Neuronal stem cell (in vitro differentiated cells): ENCODE results near the gene RTF1.

ENCODE experiments used
- DNase-seq: peaks from one replicate; pipeline ENCODE4 v3.0.0-alpha.2; 2013; ENCODE audit warnings: low spot score
- H2AFZ ChIP-seq: one replicate; pipeline ENCODE4 v1.6.1; 2013; ENCODE audit warnings: mild to moderate bottlenecking, low read length, inconsistent platforms
- H2AK5ac ChIP-seq: 2 replicates; pipeline ENCODE4 v1.6.1; 2013; ENCODE audit warnings: low read depth, mild to moderate bottlenecking, inconsistent platforms, low read length, moderate library complexity, mixed read lengths
- H2BK120ac ChIP-seq: 2 replicates; pipeline ENCODE4 v1.6.1; 2013; ENCODE audit warnings: low read depth, mild to moderate bottlenecking, inconsistent platforms, low read length, moderate library complexity, mixed read lengths
- H2BK12ac ChIP-seq: one replicate; pipeline ENCODE4 v1.6.1; 2013; ENCODE audit warnings: low read length, inconsistent platforms
- H2BK15ac ChIP-seq: 2 replicates; pipeline ENCODE4 v1.6.1; 2013; ENCODE audit warnings: mild to moderate bottlenecking, low read length, inconsistent platforms, mixed read lengths
- H2BK5ac ChIP-seq: one replicate; pipeline ENCODE4 v1.6.1; 2013; ENCODE audit warnings: inconsistent platforms, mild to moderate bottlenecking, low read length, moderate library complexity
- H3K14ac ChIP-seq: one replicate; pipeline ENCODE4 v1.6.1; 2013; ENCODE audit warnings: low read length, inconsistent platforms
- H3K18ac ChIP-seq: 2 replicates; pipeline ENCODE4 v1.6.1; 2013; ENCODE audit warnings: low read length, inconsistent platforms
- H3K23ac ChIP-seq: 2 replicates; pipeline ENCODE4 v1.6.1; 2013; ENCODE audit warnings: low read depth, mild to moderate bottlenecking, mixed read lengths, low read length, inconsistent platforms; ENCODE audit not compliant: poor library complexity
- H3K27ac ChIP-seq: replicated peaks from 3 replicates; pipeline ENCODE4 v1.5.1; 2013; ENCODE audit warnings: low read length, inconsistent platforms
- H3K27me3 ChIP-seq, 3 experiments: 2 replicates each; pipeline ENCODE4 v1.6.1; 2013; ENCODE audit warnings: low read length in 3 of 3, mild to moderate bottlenecking in 2 of 3, inconsistent platforms in 1 of 3, low read depth in 1 of 3, mixed read lengths in 1 of 3, moderate library complexity in 1 of 3; ENCODE audit not compliant: control insufficient read depth in 3 of 3, insufficient read depth in 3 of 3
- H3K36me3 ChIP-seq, 2 donors: replicated peaks in 1 of 2; 2 replicates each; pipeline ENCODE4 v1.6.1; 2013; ENCODE audit warnings: low read length in 2 of 2; ENCODE audit not compliant: control insufficient read depth in 2 of 2, insufficient read depth in 2 of 2
- H3K4ac ChIP-seq: 2 replicates; pipeline ENCODE4 v1.6.1; 2013; ENCODE audit warnings: inconsistent platforms, mild to moderate bottlenecking, low read length, moderate library complexity
- H3K4me1 ChIP-seq, 2 donors: 1 replicate in 1 of 2; 2 replicates in 1 of 2; pipeline ENCODE4 v1.6.1; 2013; ENCODE audit warnings: low read length in 2 of 2, low read depth in 1 of 2; ENCODE audit not compliant: control insufficient read depth in 2 of 2, insufficient read depth in 1 of 2
- H3K4me2 ChIP-seq: one replicate; pipeline ENCODE4 v1.6.1; 2013; ENCODE audit warnings: mild to moderate bottlenecking, low read length, inconsistent platforms; ENCODE audit not compliant: insufficient read depth, poor library complexity, severe bottlenecking
- H3K4me3 ChIP-seq, 2 donors: 2 replicates each; pipeline ENCODE4 v1.5.1; 2013; ENCODE audit warnings: low read length in 2 of 2, mild to moderate bottlenecking in 2 of 2, inconsistent platforms in 1 of 2, moderate library complexity in 1 of 2
- H3K79me1 ChIP-seq: one replicate; pipeline ENCODE4 v1.6.1; 2013; ENCODE audit warnings: low read depth, mild to moderate bottlenecking, inconsistent platforms, low read length, moderate library complexity
- H3K9ac ChIP-seq: one replicate; pipeline ENCODE4 v1.6.1; 2013; ENCODE audit warnings: mild to moderate bottlenecking, low read depth, low read length, inconsistent platforms; ENCODE audit not compliant: poor library complexity
- H3K9me3 ChIP-seq, 2 donors: replicated peaks in 1 of 2; 2 replicates each; pipeline versions ENCODE3 to v1.6.1; 2013; ENCODE audit warnings: low read length in 2 of 2, mild to moderate bottlenecking in 2 of 2, inconsistent platforms in 1 of 2, low read depth in 1 of 2, mixed read lengths in 1 of 2, moderate library complexity in 1 of 2; ENCODE audit not compliant: control insufficient read depth in 2 of 2, insufficient read depth in 1 of 2
- H4K8ac ChIP-seq: one replicate; pipeline ENCODE4 v1.6.1; 2013; ENCODE audit warnings: low read depth, mild to moderate bottlenecking, inconsistent platforms, low read length, moderate library complexity
- H4K91ac ChIP-seq: one replicate; pipeline ENCODE4 v1.6.1; 2013; ENCODE audit warnings: low read length, low read depth, mild to moderate bottlenecking, inconsistent platforms; ENCODE audit not compliant: poor library complexity
- WGBS, 2 donors: extraction: QIAGEN DNeasy Blood & Tissue Kit; methylation state at CpG; one replicate each; pipeline ENCODE4 v1.1.7; 2013; ENCODE audit warnings: missing lambda C conversion rate in 2 of 2, mixed read lengths in 1 of 2; ENCODE audit not compliant: insufficient read length in 2 of 2, insufficient replicate concordance in 1 of 2; ENCODE audit errors: extremely low coverage in 2 of 2; 5-methylcytosine and 5-hydroxymethylcytosine counted together

RTF1 gene

GRCh38 chr15:41510728-41511127 is 93.8 kb downstream of the RTF1 start:
- H2AFZ ChIP-seq = peak overlapping the region; percentile 89
- no CpG with 5 or more reads among the region's 7 CpGs for WGBS, 2 donors
- H3K36me3 ChIP-seq = no peaks in the 10 kb centered on the region
- H2BK5ac ChIP-seq = no peak overlapping the region
- peaks cover 8 to 12% of the 10 kb centered on the region in 2 donors for H3K4me1 ChIP-seq
- H2BK15ac ChIP-seq = no peak overlapping the region
- no peak overlapping the region for H2BK120ac ChIP-seq
- H2BK12ac ChIP-seq = no peak overlapping the region
- no peaks in the 10 kb centered on the region for H3K79me1 ChIP-seq
- H4K8ac ChIP-seq = no peak overlapping the region
- peak overlapping the region; percentile 72 for H3K4me2 ChIP-seq
- no peak overlapping the region for H3K27ac ChIP-seq
- no peak overlapping the region for H3K4ac ChIP-seq
- no peak overlapping the region for H3K23ac ChIP-seq
- DNase-seq = no peak
- peak overlapping the region; percentile 23 for H3K14ac ChIP-seq
- no peak overlapping the region for H4K91ac ChIP-seq
- H3K27me3 ChIP-seq = peaks cover 26 to 79% (median 68%) of the 10 kb centered on the region in 3 experiments
- H3K9ac ChIP-seq = no peak overlapping the region
- H3K9me3 ChIP-seq = no peaks in the 10 kb centered on the region
- H2AK5ac ChIP-seq = no peak overlapping the region
- H3K4me3 ChIP-seq = no peak overlapping the region
- no peak overlapping the region for H3K18ac ChIP-seq

DNA sequence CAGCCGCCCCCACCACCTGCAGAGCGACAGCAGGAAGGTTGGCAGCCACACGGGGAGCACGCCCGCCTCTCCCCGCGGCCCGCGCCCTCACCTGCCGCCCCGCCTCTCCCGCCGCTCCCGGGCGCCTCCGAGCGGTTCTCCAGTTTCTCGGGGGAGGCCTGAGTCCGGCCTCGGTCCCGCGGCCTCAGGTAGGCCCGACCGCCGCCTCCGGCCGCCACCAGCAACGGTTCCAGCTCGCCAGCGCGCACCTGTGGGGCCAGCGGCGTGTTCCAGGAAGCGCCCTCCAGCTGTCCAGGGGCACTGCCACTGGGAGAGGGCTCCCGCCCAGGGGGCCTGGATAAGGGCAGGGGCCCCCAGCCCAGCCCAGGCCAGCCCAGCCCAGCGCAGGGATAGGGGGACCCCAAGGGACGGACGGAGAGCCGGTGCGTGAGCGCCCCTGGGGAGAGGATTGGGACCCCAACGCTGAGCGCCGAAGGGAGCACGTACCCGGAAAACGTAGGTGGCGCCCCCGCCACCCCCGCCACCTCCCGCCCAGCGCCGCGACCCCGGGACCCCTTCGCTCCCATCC is 94.5 kb downstream of the RTF1 start:
- Histone ChIP-seq H3K23ac (peak overlapping the region; percentile 26), H3K4me3 (no peak overlapping the region), H3K4ac (no peak overlapping the region), H4K91ac (no peak overlapping the region), H3K9ac (peak overlapping the region; percentile 39), H2BK5ac (no peak overlapping the region), H2BK15ac (no peak overlapping the region), H3K27ac (no peak overlapping the region), H4K8ac (no peak overlapping the region), H3K4me2 (peak overlapping the region; percentile 72), H3K14ac (peak overlapping the region; percentile 23), H2BK120ac (no peak overlapping the region), H3K27me3 (peaks cover 26 to 74% (median 64%) of the 10 kb centered on the region in 3 experiments), H3K79me1 (no peaks in the 10 kb centered on the region), H3K18ac (peak overlapping the region; percentile 80), H2BK12ac (no peak overlapping the region), H3K36me3 (peaks cover 0 to 3% of the 10 kb centered on the region in 2 donors), H3K4me1 (peaks cover 8 to 12% of the 10 kb centered on the region in 2 donors), H3K9me3 (no peaks in the 10 kb centered on the region), H2AFZ (peak overlapping the region; percentile 89), H2AK5ac (no peak overlapping the region)
- DNase-seq = no peak
- WGBS, 2 donors = no CpG with 5 or more reads among the region's 56 CpGs

DNA sequence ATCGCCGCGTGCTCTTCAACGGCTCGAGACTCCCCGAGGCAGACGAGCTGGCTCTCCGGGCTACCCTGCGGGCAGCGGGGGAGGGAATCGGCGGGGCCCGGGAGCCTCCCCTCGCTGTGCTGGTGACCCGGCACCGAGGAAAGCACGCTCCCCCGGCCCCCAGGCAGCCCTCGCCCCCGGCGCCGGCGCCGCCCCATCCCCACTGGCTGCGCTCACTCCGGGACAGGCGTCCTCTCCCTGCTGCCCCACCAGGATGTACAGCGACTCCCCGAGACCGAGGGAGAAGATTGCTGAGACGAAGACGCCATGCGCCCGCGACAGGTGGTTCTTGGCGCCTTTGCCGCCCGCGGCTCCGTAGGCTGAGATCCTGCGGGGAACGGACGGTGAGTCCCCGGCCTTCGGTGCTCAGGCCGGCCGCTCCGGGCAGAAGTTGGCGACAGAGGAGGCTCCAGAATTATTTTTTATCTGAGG is 95.0 kb downstream of the RTF1 start:
- no peaks in the 10 kb centered on the region for H3K79me1 ChIP-seq
- no peak overlapping the region for H2BK12ac ChIP-seq
- peaks cover 0 to 7% of the 10 kb centered on the region in 2 donors for H3K36me3 ChIP-seq
- H3K14ac ChIP-seq = no peak overlapping the region
- H2AK5ac ChIP-seq = no peak overlapping the region
- H2BK120ac ChIP-seq = no peak overlapping the region
- H2BK15ac ChIP-seq = no peak overlapping the region
- H3K4me3 ChIP-seq = peak overlapping the region in 1 of 2 donors; percentile 9
- peak overlapping the region; percentile 89 for H2AFZ ChIP-seq
- H3K18ac ChIP-seq = peak overlapping the region; percentile 65
- no peak overlapping the region for H3K27ac ChIP-seq
- DNase-seq = no peak
- H3K4ac ChIP-seq = no peak overlapping the region
- peaks cover 26 to 71% (median 62%) of the 10 kb centered on the region in 3 experiments for H3K27me3 ChIP-seq
- H4K91ac ChIP-seq = no peak overlapping the region
- H3K9me3 ChIP-seq = no peaks in the 10 kb centered on the region
- H3K9ac ChIP-seq = no peak overlapping the region
- no peak overlapping the region for H3K23ac ChIP-seq
- peak overlapping the region; percentile 72 for H3K4me2 ChIP-seq
- no peak overlapping the region for H2BK5ac ChIP-seq
- no peak overlapping the region for H4K8ac ChIP-seq
- WGBS, 2 donors = no CpG with 5 or more reads among the region's 49 CpGs
- peaks cover 8 to 12% of the 10 kb centered on the region in 2 donors for H3K4me1 ChIP-seq

- Histone ChIP-seq H3K4me1 (peaks cover 8 to 12% of the 10 kb centered on the region in 2 donors), H3K14ac (no peak overlapping the region), H3K18ac (peak overlapping the region; percentile 55), H4K91ac (no peak overlapping the region), H2BK120ac (no peak overlapping the region), H2BK15ac (no peak overlapping the region), H4K8ac (no peak overlapping the region), H3K27me3 (peaks cover 26 to 65% (median 56%) of the 10 kb centered on the region in 3 experiments), H2AFZ (peak overlapping the region; percentile 89), H3K9me3 (no peaks in the 10 kb centered on the region), H2AK5ac (no peak overlapping the region), H3K79me1 (no peaks in the 10 kb centered on the region), H3K9ac (no peak overlapping the region), H3K36me3 (peaks cover 2 to 13% of the 10 kb centered on the region in 2 donors), H2BK5ac (no peak overlapping the region), H3K4me2 (no peak overlapping the region), H2BK12ac (no peak overlapping the region), H3K27ac (no peak overlapping the region), H3K4me3 (peak overlapping the region in 1 of 2 donors; percentile 3), H3K4ac (no peak overlapping the region), H3K23ac (peak overlapping the region; percentile 92)
- DNase-seq = no peak
- WGBS, 2 donors = no CpG with 5 or more reads among the region's 33 CpGs
Measured at GRCh38 chr15:41512512-41512939, 95.6 kb downstream of the RTF1 start.
